GM18858 (cell line): ENCODE measurements around the gene PLG.
"Not testable (repeated sequence)": the region's sequence is repeated elsewhere in the genome, so short reads cannot be mapped to it uniquely, and the experiment has no call there.

Experiments
- ATAC-seq: cut with Tn5 transposase; IDR thresholded peaks from one replicate; pipeline ENCODE4 v1.9.1; 2021; ENCODE audit not compliant: unreplicated experiment

The PLG gene

DNA sequence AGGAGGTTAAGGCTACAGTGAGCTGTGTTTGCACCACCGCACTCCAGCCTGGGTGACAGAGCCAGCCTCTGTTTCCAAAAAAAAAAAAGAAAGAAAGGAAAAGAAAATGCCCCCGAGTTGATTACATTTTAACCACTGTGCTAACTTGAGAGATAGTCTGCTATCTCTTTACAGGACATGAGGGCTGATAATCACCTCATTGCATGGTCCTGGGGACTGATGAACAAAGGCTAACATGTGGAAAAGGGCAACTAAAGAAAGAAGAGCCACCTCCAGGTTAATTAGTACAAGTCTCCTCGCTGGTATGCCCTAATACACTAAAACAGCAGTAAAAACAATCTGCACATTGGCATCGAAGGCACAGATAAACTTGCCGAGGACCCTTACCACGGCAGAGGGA, 4.2 kb upstream of the PLG start:
- ATAC-seq: no peak

DNA sequence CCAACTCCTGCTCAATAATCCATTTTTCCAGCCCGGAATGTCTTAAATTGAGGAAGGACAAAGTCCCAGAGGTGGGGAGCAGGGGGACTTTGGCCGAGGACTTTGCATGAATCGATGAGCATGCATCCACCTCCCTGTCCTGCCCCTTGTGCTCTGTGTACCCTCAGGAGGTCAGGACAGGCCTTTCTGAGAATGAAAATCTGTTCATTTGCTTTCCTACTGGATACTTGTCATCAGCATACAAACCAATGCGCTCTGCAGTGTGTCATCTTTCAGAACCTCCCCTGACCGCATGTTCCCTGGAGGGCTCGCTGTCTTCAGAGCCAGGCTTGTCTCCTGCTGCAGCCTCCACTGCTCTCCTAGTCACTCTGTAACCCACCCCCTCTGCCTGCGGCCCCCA, 2.6 kb downstream of the PLG start:
- not testable (repeated sequence) for ATAC-seq

DNA sequence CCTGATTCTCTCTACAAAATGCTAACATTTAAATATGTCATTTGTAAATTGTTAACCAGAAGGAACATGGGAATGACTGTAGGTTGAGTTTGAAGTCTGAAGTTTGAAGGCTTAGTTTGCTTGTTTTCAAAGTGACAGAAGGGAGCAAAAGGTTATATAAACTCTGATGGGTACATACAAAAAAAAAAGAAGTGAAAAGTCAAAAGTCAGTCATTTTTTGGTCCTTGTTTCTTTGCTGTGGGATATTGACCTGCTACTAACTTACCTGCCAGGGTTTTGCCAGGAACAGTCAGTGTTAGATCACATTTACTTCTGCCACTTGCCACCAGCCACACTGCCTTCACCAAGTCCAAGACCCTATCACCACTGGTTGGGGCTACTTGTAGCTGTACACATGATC, 6.9 kb downstream of the PLG start:
- not testable (repeated sequence) for ATAC-seq

DNA sequence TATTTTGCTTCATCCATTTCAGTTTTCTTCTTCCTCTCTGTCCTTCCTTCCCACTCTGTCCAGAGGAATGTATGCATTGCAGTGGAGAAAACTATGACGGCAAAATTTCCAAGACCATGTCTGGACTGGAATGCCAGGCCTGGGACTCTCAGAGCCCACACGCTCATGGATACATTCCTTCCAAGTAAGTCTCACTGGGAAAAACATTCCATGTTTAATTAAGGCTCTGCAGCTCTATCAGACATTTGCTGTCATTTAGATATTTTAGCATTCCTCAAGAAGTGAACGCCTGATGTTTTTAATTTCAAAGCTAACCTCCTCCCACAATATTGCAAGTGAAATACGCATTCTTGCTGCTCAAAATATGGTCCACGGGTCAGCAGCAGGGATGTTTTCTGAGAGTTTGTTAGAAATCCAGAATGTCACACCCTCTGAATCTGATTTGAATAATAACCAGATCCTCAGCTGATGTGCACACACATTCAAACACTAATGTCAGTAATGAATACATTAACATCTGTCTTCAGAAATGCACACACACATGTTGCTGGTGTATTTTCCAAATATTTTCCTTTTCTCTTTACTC, 12.8 kb downstream of the PLG start:
- no peak for ATAC-seq

DNA sequence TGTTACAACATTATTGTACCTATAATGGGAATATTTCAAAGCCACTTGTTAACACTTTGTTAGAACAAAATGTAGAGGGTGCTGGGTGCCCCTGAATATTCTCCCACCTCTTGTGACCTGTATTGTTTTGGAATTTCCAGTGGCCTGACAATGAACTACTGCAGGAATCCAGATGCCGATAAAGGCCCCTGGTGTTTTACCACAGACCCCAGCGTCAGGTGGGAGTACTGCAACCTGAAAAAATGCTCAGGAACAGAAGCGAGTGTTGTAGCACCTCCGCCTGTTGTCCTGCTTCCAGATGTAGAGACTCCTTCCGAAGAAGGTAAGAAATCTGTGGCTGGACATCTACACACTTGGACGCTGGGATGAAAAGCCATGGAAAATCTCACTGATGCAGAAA, 28.9 kb downstream of the PLG start:
- no peak for ATAC-seq

DNA sequence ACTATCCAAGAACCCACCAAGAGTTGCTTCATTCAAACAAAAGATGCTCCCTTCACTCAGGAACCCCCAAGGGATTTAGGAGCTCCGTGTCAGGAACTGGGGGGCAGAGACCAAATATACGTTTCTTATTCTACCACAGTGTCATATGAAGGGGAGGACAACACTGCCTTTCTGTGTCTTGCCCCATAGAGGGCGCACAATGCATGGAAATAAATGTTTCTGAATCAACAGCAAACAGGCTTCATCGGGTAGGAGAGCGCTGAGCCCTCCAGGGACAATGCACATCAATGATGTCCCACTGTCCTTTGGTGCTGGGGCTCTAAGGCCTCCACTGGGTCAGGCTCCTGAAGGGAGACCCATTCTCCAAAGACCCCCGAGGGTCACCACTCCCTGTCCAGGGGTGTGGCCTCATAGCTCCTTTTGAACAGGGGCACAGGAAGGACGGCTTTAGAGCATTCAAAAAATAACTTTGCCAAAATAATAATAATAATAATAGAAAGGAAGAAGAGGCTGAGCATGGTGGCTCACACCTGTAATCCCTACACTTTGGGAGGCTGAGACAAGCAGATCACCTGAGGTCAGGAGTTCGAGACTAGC, 31.1 kb downstream of the PLG start:
- peak; percentile 56 for ATAC-seq

DNA sequence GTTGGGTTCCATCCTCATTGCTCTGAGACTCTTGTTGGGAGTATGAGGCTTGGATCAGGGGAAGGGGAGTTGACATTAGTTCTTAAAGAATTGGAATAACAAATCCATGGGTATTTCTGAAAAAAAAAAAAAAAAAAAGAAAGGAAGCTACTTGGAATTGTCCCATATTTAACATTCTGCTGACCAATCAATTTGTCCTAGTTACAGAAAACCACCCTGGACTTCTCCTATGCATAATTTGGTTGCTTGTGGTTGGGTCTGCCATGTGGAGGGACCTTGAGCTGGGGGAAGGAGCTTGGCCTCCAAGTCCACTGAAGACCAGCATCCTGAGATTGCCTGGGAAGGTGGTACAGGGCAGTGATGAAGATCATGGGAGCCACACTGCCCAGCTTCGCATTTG, 32.6 kb downstream of the PLG start:
- no peak for ATAC-seq

DNA sequence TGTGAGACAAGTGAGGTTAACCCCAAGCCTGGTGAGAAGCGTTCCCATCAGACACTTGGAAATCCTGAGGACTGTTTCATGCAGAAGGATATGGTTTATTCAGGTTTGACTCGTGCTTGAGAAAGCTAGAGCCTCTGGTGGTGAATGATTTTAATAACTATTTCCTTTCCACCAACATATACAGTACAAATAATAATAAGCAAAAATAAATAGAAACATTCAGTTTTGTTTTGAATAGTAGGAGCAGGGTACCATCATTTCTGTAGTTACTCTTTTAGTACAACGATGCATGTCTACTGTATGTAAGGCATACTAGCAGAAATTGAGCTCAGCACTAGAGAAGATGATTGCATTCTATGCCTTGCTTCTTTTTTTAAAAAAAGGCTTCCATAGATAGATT, 33.5 kb downstream of the PLG start:
- peak; percentile 90 for ATAC-seq

DNA sequence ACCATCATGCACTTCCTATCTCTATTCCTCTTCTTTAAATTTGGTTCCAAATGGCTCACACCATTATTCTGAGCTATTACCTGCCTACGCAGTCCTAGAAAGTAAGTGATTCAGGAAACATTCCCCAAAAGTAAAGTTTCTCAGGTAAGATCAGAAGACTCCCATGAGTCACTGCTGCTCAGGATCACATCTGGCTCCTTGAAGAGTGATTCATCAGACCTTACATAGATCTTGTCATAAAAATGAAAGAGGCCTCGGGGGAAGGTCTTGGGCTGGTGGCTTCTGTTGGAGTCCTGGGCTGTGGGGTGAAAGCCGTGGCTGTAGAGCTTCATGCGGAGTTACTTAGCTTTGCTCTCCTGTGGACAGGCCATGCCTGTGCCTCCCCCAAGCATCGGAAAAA, 35.9 kb downstream of the PLG start:
- no peak for ATAC-seq

DNA sequence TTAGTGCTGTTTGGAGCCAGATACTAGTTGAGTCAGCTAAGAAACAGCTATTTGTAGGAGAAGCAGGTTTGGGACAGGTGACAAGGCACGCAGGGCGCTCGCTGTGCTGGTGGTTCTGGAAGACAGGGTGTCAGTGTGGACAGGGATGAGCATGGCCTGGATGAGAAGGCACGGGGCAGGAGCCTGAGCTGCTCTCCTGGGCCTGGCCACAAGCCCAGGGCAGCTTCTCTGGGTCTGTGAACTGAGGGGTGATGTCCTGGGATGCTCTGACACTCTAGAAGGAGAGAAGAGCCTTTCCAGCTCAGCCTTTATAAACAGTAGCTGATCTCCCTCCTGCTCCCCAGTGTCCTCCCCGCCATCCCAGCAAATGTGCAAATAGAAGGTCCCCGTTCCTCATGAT, 37.9 kb downstream of the PLG start:
- ATAC-seq: no peak

DNA sequence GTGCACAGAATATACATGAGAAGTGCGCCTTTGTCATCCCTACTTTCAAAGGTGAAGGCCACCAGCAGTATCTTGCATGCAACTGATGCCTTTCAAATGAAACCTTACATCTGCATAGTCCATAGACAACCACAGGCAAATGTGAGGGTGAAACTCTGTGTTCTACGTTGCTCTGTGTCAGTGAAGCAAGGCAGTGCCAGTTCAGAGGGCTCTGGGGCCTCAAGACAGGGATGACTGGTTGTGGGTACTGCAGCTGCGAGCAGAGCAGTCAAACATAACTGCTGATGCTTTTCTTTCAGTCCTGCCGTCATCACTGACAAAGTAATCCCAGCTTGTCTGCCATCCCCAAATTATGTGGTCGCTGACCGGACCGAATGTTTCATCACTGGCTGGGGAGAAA, 39.0 kb downstream of the PLG start:
- peak; percentile 99 for ATAC-seq

DNA sequence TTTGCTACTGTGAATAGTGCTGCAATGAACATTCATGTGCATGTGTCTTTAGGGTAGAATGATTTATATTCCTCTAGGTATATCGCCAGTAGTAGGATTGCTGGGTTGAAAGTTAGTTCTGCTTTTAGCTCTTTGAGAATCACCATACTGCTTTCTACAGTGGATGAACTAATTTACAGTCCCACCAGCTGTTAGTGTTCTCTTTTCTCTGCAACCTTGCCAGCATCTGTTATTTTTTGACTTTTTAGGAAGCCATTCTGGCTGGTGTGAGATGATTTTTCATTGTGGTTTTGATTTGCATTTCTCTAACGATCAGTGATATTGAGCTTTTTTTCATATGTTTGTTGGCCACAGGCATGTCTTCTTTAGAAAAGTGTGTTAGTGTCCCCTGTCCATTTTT, 40.0 kb downstream of the PLG start:
- peak; percentile 41 for ATAC-seq

DNA sequence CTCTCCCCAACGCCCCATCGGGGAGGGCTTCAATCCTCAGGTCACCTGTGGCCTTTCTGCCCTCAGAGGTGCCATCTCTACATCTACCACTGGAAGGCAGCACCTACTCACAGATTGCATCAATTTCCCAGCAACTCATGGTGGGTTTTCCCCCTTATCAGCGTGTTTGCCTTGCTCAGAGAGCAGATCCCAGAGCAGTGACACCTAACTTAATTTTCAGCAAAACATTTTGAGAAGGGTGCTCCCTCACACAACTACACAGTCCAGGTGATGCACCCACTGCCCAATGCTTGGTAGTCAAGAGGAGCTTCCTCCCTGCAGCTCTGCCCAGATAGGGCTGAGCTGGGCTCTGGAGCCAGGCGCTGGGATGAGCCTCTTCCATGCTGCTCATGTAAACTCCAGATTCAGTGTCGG, 48.2 kb downstream of the PLG start:
- peak; percentile 80 for ATAC-seq

DNA sequence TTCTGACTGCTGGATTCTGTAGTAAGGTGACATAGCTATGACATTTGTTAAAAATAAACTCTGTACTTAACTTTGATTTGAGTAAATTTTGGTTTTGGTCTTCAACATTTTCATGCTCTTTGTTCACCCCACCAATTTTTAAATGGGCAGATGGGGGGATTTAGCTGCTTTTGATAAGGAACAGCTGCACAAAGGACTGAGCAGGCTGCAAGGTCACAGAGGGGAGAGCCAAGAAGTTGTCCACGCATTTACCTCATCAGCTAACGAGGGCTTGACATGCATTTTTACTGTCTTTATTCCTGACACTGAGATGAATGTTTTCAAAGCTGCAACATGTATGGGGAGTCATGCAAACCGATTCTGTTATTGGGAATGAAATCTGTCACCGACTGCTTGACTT, 51.2 kb downstream of the PLG start:
- ATAC-seq: not testable (repeated sequence)

DNA sequence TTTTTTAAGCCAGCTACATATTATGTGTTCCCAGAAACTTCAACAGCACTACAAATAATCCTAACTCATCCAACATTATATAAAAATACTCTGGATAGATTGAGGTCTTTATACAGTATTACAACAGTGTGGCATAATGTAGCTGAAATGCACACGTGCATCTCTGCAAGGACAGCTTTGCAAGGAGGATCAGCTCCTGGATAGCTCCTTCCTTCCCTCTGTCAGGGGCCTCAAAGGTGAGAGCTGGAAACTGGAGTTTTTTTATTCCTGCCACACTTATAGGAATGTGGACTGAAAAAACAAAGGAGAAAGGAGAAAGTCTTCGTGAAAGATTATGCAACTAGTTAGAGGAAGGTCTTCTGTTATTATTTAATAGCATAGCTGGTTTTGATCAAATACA, 53.1 kb downstream of the PLG start:
- ATAC-seq: no peak

DNA sequence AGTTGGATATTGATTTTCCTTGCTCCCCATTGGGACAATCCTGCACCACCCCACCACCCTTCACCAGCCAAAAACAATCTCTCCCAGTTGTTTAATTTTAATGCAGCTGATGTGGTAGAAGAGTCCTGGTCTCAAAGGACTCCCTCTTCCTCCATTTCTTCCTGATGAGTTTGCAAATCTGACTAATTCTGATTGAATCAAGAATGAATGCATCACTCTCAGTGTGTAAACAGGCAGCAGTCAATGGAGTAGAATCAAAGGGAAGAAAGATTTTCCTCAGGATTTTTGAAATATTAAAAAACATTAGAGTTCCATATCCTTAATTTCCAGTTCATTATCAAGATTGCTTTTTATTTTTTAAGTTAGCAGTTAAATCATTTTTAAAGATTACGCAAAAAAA, 54.0 kb downstream of the PLG start:
- no peak for ATAC-seq

DNA sequence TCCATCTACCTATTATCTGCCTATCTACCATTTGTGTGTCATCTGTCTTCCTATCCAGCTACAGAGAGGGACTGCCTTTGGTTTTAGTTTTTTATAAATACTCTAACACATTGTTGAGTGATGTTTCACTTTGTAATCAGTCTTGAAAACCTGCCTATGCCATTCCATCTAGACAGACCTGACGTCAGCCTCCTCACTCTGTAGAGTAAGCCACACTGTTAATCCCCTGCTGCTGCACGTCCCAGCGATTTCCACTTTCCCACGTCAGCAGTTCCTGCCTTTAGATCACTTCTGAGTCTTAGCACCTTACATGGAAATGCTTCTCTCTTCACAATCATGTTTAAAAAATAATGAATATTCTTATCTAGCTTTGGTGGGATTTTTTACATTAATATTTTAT, 54.8 kb downstream of the PLG start:
- no peak for ATAC-seq

DNA sequence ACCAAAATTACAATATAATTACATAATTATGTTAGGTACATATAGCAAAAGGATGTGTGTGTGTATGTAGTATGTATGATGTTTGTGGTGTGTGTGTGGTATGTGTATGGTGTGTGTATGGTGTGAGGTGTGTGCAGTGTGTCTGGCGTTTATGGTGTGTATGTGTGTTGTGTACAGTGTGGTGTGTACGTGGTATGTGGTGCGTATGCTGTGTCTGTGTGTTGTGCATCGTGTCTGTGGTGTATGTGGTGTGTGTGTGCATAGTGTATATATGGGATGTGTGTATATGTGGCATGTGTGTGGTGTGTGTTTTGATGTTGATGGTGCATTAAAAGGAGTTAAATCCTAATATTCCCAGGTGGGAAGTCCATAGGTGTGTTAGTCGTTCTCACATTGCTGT, 62.8 kb downstream of the PLG start:
- ATAC-seq: no peak

DNA sequence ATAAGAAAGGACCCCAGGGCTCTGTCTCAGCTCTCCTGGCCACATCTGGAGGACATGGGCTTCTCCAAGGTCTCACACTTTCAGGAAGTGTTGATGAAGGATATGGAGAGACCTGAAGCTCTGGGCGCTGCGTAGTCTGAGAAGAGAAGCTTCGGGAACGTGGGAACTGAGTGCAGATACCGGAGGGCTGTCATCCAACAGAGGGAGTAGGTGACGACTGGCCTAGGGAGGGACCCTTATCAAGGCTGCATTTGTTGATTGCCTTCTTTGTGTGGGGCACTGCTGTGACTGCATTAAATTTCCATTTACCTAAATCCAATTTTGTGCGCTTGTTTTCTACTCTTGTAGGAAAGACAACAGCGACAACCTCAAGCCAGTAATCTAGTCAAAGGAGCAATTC, 63.4 kb downstream of the PLG start:
- no peak for ATAC-seq

DNA sequence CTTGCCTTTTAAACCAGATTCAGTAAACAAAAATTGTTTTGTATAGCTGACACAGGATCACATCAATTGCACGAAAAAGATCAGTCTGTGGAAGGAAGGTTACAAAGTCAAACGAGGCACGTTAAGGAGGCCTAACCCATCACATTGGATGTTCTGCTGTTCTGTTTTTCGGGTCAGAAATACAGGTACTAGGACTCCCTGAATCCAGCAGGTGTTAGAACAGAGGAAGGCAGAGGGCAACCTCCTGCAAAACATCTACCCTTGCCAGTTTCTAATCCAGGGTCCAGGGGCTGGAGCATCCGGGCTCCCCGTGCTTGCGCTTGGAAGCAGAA, 64.6 kb downstream of the PLG start:
- no peak for ATAC-seq

DNA sequence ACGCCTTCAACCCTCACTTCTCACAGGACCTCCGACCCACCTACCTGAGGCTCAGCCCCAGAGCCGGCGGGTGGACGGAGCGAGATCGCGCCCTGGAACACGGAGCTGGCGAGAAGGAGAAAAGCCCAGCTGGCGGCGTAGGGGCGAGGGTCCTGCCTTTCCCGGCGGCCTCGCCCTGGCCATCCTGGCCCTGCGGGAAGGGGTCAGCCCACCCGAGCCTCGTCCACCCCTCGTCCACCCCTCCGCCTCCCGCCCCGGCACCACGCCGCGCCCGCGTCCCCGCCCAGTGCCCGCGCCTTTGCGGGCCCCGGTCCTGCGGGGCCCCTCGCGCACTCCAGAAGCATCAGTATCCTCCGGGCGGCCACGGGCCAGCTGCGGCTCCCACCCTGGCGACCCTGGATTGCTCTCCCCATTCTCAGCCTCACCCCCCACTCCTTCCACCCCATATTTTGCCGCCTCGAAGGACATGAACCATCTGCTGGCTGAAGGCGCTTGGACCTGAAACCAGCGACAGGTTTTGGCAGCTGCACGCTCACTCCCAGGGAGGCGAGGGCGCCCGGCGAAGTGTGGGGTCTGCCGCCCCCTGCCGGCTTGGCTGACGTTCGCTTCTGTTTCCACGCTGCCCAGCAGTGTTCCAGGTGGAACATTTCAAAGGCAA, 65.1 kb downstream of the PLG start:
- ATAC-seq: peak; percentile 95

DNA sequence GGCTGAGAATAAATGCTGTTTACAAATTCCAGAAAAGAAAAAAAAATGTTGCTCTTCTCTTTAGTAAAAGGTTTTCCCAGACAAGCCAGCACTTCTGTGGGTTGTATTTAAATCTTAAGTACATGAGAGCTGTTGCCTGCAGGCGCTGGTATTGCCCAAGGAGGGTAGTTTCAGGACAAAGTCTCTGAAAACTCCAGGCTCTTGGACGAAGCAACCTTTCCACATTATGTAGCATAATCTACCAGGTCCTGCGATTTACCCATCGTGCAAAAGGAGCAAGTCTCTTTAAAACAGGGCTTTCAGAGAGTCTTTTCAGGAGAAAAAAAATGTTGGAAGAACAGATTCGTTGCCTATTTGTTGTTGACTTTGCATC, 65.6 kb downstream of the PLG start:
- ATAC-seq: peak; percentile 15

DNA sequence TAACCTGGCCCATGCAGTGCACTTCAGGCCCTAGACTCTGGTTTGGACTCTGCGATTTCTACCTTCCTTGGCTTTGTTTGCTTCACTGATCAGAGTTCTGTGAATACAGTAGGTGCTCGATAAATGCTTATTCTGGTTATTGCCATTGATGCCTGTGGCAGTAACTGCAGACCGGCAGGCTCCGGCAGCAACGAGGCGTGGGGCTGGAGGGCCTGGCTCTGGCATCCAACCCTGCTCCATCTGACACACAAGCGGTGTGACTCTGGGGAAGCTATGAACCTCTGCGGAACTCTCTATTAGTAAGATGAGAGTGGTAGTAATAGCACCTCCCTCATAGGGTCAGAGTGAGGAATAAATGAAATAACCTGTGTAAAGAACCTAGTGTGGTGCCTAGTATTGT, 66.1 kb downstream of the PLG start:
- ATAC-seq: no peak
